Measurements from ENCODE around the gene ITFG1. TPM values are rescaled to one million over a fixed set of nuclear protein-coding genes. Genes with fewer than 3 reads are reported as not detected.

The ITFG1 gene
- total and polyA plus RNA-seq, 9 of the 15 experiments (the other 6 are each of a cell fraction or from before 2014, with no cell fraction given): 17.1 to 83.5 (median 35.8) TPM

DNA sequence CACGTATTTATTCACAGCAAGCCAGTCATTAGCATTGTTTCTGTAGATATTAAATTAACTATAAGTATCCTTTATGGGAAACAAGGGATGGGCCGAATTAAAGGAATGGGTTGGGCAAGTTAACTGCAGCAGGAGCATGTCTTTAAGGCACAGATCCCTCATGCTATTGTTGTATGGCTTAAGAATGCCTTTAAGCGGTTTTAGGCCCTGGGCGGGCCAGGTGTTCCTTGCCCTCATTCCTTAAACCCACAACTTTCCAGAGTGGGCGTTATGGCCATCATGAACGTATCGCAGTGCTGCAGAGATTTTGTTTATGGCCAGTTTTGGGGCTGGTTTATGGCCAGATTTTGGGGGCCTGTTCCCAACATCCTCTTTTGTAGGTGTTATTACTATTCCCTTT lies 9.3 kb upstream of the ITFG1 start (continued):
- TF ChIP-seq, protein P1, sequence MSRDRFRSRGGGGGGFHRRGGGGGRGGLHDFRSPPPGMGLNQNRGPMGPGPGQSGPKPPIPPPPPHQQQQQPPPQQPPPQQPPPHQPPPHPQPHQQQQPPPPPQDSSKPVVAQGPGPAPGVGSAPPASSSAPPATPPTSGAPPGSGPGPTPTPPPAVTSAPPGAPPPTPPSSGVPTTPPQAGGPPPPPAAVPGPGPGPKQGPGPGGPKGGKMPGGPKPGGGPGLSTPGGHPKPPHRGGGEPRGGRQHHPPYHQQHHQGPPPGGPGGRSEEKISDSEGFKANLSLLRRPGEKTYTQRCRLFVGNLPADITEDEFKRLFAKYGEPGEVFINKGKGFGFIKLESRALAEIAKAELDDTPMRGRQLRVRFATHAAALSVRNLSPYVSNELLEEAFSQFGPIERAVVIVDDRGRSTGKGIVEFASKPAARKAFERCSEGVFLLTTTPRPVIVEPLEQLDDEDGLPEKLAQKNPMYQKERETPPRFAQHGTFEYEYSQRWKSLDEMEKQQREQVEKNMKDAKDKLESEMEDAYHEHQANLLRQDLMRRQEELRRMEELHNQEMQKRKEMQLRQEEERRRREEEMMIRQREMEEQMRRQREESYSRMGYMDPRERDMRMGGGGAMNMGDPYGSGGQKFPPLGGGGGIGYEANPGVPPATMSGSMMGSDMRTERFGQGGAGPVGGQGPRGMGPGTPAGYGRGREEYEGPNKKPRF (IDR thresholded peaks at IDR 0.05; ENCODE audit: low read depth, low read length): no peak
- TF ChIP-seq, protein P2, sequence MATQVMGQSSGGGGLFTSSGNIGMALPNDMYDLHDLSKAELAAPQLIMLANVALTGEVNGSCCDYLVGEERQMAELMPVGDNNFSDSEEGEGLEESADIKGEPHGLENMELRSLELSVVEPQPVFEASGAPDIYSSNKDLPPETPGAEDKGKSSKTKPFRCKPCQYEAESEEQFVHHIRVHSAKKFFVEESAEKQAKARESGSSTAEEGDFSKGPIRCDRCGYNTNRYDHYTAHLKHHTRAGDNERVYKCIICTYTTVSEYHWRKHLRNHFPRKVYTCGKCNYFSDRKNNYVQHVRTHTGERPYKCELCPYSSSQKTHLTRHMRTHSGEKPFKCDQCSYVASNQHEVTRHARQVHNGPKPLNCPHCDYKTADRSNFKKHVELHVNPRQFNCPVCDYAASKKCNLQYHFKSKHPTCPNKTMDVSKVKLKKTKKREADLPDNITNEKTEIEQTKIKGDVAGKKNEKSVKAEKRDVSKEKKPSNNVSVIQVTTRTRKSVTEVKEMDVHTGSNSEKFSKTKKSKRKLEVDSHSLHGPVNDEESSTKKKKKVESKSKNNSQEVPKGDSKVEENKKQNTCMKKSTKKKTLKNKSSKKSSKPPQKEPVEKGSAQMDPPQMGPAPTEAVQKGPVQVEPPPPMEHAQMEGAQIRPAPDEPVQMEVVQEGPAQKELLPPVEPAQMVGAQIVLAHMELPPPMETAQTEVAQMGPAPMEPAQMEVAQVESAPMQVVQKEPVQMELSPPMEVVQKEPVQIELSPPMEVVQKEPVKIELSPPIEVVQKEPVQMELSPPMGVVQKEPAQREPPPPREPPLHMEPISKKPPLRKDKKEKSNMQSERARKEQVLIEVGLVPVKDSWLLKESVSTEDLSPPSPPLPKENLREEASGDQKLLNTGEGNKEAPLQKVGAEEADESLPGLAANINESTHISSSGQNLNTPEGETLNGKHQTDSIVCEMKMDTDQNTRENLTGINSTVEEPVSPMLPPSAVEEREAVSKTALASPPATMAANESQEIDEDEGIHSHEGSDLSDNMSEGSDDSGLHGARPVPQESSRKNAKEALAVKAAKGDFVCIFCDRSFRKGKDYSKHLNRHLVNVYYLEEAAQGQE (IDR thresholded peaks at IDR 0.05; ENCODE audit: borderline replicate concordance): no peak
- TF ChIP-seq, protein P2 (CRISPR knock-in tag; IDR thresholded peaks at IDR 0.05; ENCODE audit: low read depth): no peak
- TF ChIP-seq BHLHE40 (IDR thresholded peaks at IDR 0.05; ENCODE audit: low read length) (no peak), ZC3H8 (IDR thresholded peaks at IDR 0.05) (no peak), TGIF2 (CRISPR knock-in tag; IDR thresholded peaks at IDR 0.05) (no peak), TFAM (CRISPR knock-in tag; conservative IDR thresholded peaks at IDR 0.05) (no peak), TEAD2 (tag; IDR thresholded peaks at IDR 0.05) (no peak), EGR1 (conservative IDR thresholded peaks at IDR 0.05) (no peak), STAT5A (IDR thresholded peaks at IDR 0.05; ENCODE audit: borderline replicate concordance, low read length) (no peak)
- TF ChIP-seq, protein P3, sequence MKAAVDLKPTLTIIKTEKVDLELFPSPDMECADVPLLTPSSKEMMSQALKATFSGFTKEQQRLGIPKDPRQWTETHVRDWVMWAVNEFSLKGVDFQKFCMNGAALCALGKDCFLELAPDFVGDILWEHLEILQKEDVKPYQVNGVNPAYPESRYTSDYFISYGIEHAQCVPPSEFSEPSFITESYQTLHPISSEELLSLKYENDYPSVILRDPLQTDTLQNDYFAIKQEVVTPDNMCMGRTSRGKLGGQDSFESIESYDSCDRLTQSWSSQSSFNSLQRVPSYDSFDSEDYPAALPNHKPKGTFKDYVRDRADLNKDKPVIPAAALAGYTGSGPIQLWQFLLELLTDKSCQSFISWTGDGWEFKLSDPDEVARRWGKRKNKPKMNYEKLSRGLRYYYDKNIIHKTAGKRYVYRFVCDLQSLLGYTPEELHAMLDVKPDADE (conservative IDR thresholded peaks at IDR 0.05; ENCODE audit: control insufficient read depth, low read depth, low read length): no peak
